Sigmoid colon (tissue), 7 donors: Measurements from ENCODE around the gene ZNF496. TPM values are rescaled to one million over a fixed set of nuclear protein-coding genes. Genes with fewer than 3 reads are reported as not detected.

ENCODE experiments used
- DNase-seq: peaks from one replicate; pipeline ENCODE4 v3.0.0-alpha.2; 2019
- H3K27ac ChIP-seq, 4 donors: fragments of 200-600 bp; sonication (generic); one replicate each; pipeline ENCODE4 v1.5.1; 2016 to 2019; ENCODE audit warnings: mild to moderate bottlenecking in 1 of 4
- H3K27me3 ChIP-seq, 3 donors: fragments of 200-600 bp; sonication (generic); one replicate each; pipeline ENCODE4 v1.5.1; 2019; ENCODE audit warnings: mild to moderate bottlenecking in 1 of 3
- H3K36me3 ChIP-seq, 4 donors: fragments of 200-600 bp; sonication (generic); one replicate each; pipeline ENCODE4 v1.5.1; 2016 to 2019
- H3K4me1 ChIP-seq, 4 donors: fragments of 200-600 bp; sonication (generic); one replicate each; pipeline ENCODE4 v1.5.1; 2017 to 2019
- H3K4me3 ChIP-seq, 4 donors: fragments of 200-600 bp; sonication (generic); one replicate each; pipeline ENCODE4 v1.5.1; 2017 to 2019; ENCODE audit warnings: mild to moderate bottlenecking in 2 of 4, moderate library complexity in 1 of 4
- H3K9me3 ChIP-seq, 4 donors: fragments of 200-600 bp in 3 of 4; sonication (generic) in 3 of 4; one replicate each; pipeline versions ENCODE4 v1.5.1 to v1.6.1; 2013 to 2019
- CTCF ChIP-seq, 4 experiments: fragments of 450-650 bp in 3 of 4; fragments of 200-600 bp in 1 of 4; IDR thresholded peaks; one replicate each; pipeline ENCODE4 v1.5.1; 2016 to 2019; ENCODE audit warnings: antibody characterized with exemption in 4 of 4, mild to moderate bottlenecking in 3 of 4, moderate library complexity in 2 of 4
- EP300 ChIP-seq, 4 donors: sonication (generic); formaldehyde crosslinking; IDR thresholded peaks; one replicate each; pipeline ENCODE4 v1.6.1; 2017; ENCODE audit warnings: antibody characterized with exemption in 4 of 4
- POLR2A ChIP-seq, 2 donors: fragments of 450-650 bp; IDR thresholded peaks; one replicate each; pipeline ENCODE4 v1.6.1; 2016; ENCODE audit warnings: antibody characterized with exemption in 2 of 2, mild to moderate bottlenecking in 2 of 2, moderate library complexity in 2 of 2
- POLR2AphosphoS5 ChIP-seq, 4 donors: sonication (generic); formaldehyde crosslinking; IDR thresholded peaks; one replicate each; pipeline ENCODE4 v1.6.1; 2017; ENCODE audit warnings: antibody characterized with exemption in 4 of 4
- WGBS, 2 donors: extraction: QIAGEN DNeasy Blood & Tissue Kit; methylation state at CpG; one replicate each; pipeline ENCODE4 v1.1.7; 2013; 5-methylcytosine and 5-hydroxymethylcytosine counted together
- intact Hi-C: fragments of 100-400 bp; cut with DNase I; formaldehyde crosslinking; loops from one replicate; pipeline ENCODE4 v1.15.1; 2023
- polyA plus RNA-seq, 3 donors: library from polyadenylated mRNA; stranded (reverse); fragments of 200-250 nt; gene quantifications; one replicate each; pipeline ENCODE4 v1.2.3, GENCODE V29; 2013
- total RNA-seq, 4 donors: library from RNA; depleted of rRNA; stranded (reverse); fragments of >200 nt; gene quantifications; one replicate each; pipeline ENCODE4 v1.1.0, GENCODE V29; 2016
- donor health status: healthy with polysubstance abuse.
- donor health status: Bipolar disorder and iron deficiency.
- donor health status: healthy.

Gene ZNF496
- total and polyA plus RNA-seq, 7 donors: 3.2 to 70.7 (median 31.6) TPM

- Histone ChIP-seq H3K9me3 (no peaks in the 10 kb centered on the region), H3K27ac (peak overlapping the region; percentile 95 to 97 (median 96)), H3K36me3 (peaks cover 4 to 39% (median 16%) of the 10 kb centered on the region in 4 donors), H3K4me1 (peaks cover 0 to 44% (median 29%) of the 10 kb centered on the region in 4 donors), H3K27me3 (no peaks in the 10 kb centered on the region), H3K4me3 (peak overlapping the region; percentile 93 to 99 (median 98))
- intact Hi-C loops: loop anchor here (5.0 kb wide), 4 partner anchors 42 to 398 kb away; partner anchors contain the start of gene AHCTF1
- WGBS, 2 donors: 5 to 12% methylated on average over 37 of the region's 37 CpGs
- no peak for DNase-seq
- TF ChIP-seq POLR2AphosphoS5 (IDR thresholded peaks at IDR 0.05) (no peak), POLR2A (IDR thresholded peaks at IDR 0.05) (no peak), EP300 (IDR thresholded peaks at IDR 0.05) (no peak), CTCF (IDR thresholded peaks at IDR 0.05) (no peak)
Observed at GRCh38 chr1:247330548-247331171, 1.0 kb downstream of the ZNF496 start.

GRCh38 chr1:247329097-247329617 is 2.5 kb downstream of the ZNF496 start:
- intact Hi-C loops: no loop called here
- no peak for TF ChIP-seq CTCF (IDR thresholded peaks at IDR 0.05)
- no peak for TF ChIP-seq POLR2AphosphoS5 (IDR thresholded peaks at IDR 0.05)
- TF ChIP-seq EP300 (IDR thresholded peaks at IDR 0.05): no peak
- no peak for TF ChIP-seq POLR2A (IDR thresholded peaks at IDR 0.05)
- WGBS, 2 donors: 97 to 98% methylated on average over 24 of the region's 24 CpGs
- Histone ChIP-seq H3K9me3 (no peaks in the 10 kb centered on the region), H3K27me3 (no peaks in the 10 kb centered on the region), H3K4me1 (peaks cover 0 to 29% (median 27%) of the 10 kb centered on the region in 4 donors), H3K27ac (no peak overlapping the region), H3K4me3 (no peak overlapping the region), H3K36me3 (peaks cover 4 to 53% (median 16%) of the 10 kb centered on the region in 4 donors)
- no peak for DNase-seq

GRCh38 chr1:247328311-247328710 is 3.4 kb downstream of the ZNF496 start:
- no peak for DNase-seq
- H3K36me3 ChIP-seq: peaks cover 4 to 61% (median 17%) of the 10 kb centered on the region in 4 donors
- no peak overlapping the region for H3K27ac ChIP-seq
- no peaks in the 10 kb centered on the region for H3K27me3 ChIP-seq
- H3K4me1 ChIP-seq: peaks cover 0 to 27% (median 22%) of the 10 kb centered on the region in 4 donors
- no peak overlapping the region for H3K4me3 ChIP-seq
- TF ChIP-seq EP300 (IDR thresholded peaks at IDR 0.05) (no peak), CTCF (IDR thresholded peaks at IDR 0.05) (no peak), POLR2AphosphoS5 (IDR thresholded peaks at IDR 0.05) (no peak)
- WGBS, 2 donors: 83 to 88% methylated on average over 5 of the region's 5 CpGs
- intact Hi-C loops: no loop called here
- no peaks in the 10 kb centered on the region for H3K9me3 ChIP-seq

DNA sequence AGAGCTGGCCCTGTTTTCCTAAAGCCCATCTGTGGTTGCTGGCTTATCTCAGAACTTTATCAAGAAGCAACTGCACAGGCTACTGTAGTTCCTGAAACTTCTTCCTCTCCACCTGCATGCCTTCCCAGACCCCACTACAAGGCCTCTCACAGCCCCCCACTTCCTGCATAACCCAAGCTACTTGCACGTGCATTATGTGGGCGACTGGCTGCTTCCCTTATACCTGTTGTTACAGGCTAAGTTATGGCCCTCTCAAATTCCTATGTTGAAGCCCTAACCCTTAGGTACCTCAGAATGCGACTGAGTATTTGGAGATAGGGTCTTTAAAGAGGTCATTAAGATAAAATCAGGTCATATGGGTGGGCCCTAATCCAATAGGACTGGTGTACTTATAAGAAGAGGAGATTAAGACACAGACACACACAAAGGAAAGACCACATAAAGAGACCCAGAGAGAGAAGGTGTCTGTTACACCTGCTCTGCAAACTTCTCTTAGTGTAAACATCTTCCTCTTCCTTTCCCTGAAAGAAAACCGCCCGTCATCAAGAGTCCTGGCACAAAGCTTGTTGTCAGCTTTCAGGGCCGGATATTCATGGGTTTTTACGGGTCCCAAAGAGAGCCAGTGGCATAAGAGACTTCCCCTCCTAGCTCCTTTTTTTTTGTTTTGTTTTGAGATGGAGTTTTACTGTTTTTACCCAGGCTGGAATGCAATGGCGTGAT is 5.1 kb downstream of the ZNF496 start:
- WGBS, 2 donors: 60 to 84% methylated on average over 8 of the region's 8 CpGs
- no peak for TF ChIP-seq POLR2A (IDR thresholded peaks at IDR 0.05)
- TF ChIP-seq EP300 (IDR thresholded peaks at IDR 0.05): no peak
- TF ChIP-seq CTCF (IDR thresholded peaks at IDR 0.05): no peak
- TF ChIP-seq POLR2AphosphoS5 (IDR thresholded peaks at IDR 0.05): no peak

More for the DNA sequence above, 5.1 kb downstream of the ZNF496 start:
- Histone ChIP-seq H3K4me1 (peaks cover 0 to 14% (median 12%) of the 10 kb centered on the region in 4 donors), H3K4me3 (no peak overlapping the region), H3K27ac (no peak overlapping the region), H3K27me3 (no peaks in the 10 kb centered on the region), H3K9me3 (no peaks in the 10 kb centered on the region), H3K36me3 (peaks cover 11 to 79% (median 25%) of the 10 kb centered on the region in 4 donors)
- intact Hi-C loops: no loop called here
- no peak for DNase-seq
